ENCODE results near the gene ADCY7. TPM values are rescaled to one million over a fixed set of nuclear protein-coding genes. Genes with fewer than 3 reads are reported as not detected.

ADCY7 gene
- polyA plus RNA-seq, 1 experiment: 8.5 TPM

DNA sequence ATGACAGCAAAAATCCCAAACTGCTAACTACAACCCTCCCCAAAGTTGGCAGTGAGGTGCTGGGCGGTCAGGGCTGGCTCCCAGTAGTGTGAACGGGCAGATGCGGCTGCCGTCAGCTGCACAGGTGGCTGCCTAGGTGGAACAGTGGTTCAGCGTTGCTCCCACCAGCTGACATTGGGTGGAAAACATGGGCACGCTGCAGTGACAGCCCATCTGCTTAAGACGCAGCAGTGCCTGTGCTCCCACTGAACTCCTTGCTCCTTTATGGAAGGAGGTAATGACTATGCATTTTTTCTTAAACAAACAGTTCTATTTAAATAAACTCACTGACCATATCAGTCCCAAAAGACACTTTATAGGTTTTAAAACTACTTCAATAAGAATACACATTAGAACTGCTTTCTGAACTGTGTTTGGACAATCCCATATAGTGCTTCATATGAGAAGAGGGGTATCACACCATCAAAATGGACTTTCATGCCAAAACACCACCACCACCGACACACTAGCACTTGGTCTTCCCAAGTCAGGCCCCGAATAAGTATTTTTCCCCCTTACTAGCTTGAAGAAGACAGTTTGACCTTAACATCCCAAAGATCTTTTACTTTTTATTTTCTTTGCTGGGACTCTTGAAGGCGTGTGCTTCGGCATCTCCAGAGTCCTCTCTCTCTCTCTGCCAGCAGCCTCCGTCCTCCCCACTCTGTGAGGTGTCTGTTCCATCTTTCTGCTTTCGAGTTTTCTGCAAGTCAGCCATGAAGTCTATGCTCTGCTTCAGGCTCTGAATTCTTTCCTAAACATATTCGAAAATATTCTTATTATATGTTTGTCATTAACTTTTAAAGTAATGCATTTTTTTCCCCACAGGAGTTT, 68.0 kb downstream of the ADCY7 start:
- ChIA-PET CTCF (interaction anchor here (0.6 kb wide), 1 partner anchor 331 kb away, joined by 3 read pairs; no protein-coding TSS in a partner anchor), POLR2A (no interaction called here)
- H3K9me3 ChIP-seq (ENCODE audit: control insufficient read depth, insufficient read depth, low read length): no peaks in the 10 kb centered on the region
- peak overlapping the region; percentile 34 for H3K27ac ChIP-seq (ENCODE audit: low read depth, low read length)
- no peaks in the 10 kb centered on the region for H3K27me3 ChIP-seq (ENCODE audit: control insufficient read depth, insufficient read depth, low read length)
- no peak for TF ChIP-seq CTCF (IDR thresholded peaks at IDR 0.05; ENCODE audit: low read depth, low read length)
- DNase-seq (ENCODE audit: low read depth, low spot score): no peak
- H3K4me3 ChIP-seq (ENCODE audit: low read depth, low read length): no peak overlapping the region

DNA sequence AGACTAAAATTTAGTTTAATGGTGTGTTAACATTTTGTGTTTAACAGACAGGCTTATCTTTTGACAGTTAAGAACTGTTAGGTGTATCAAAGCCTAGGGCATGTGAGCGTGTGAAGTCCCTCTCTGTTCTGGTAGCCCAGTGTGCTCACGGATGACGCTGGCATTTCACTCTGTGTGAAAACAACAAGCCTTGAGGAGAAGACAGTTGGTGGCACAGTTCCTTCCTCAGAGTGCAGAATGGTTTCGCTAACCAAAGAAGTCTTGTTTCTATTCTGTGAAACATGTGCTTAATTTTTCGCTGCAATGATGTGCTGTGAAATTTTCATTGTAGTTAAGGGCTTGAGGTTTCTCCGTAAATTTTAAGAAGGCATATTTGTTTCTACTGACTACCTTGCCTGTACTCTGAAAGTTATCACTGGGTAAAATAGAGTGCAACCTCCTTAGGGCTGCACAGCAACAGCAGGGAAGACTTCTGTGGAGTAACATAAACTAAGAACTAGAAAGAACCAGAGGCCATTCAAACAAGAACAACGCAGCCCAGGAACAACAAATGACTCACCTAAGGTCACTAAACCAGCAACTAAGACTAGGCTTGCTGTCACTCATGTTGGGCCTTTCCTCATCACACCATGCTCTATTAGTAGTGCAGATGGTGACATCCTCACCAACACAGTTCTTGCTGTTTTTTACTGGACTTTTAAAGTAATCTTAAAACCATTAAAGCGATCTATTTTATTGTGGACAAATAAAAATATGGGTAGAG, 69.0 kb downstream of the ADCY7 start:
- no peak for TF ChIP-seq CTCF (IDR thresholded peaks at IDR 0.05; ENCODE audit: low read depth, low read length)
- Histone ChIP-seq H3K9me3 (ENCODE audit: control insufficient read depth, insufficient read depth, low read length) (no peaks in the 10 kb centered on the region), H3K27ac (ENCODE audit: low read depth, low read length) (no peak overlapping the region), H3K4me3 (ENCODE audit: low read depth, low read length) (no peak overlapping the region), H3K27me3 (ENCODE audit: control insufficient read depth, insufficient read depth, low read length) (no peaks in the 10 kb centered on the region)
- POLR2A ChIA-PET: no interaction called here
- CTCF ChIA-PET: interaction anchor here (0.6 kb wide), 1 partner anchor 330 kb away, joined by 3 read pairs; no protein-coding TSS in a partner anchor
- DNase-seq (ENCODE audit: low read depth, low spot score): no peak

DNA sequence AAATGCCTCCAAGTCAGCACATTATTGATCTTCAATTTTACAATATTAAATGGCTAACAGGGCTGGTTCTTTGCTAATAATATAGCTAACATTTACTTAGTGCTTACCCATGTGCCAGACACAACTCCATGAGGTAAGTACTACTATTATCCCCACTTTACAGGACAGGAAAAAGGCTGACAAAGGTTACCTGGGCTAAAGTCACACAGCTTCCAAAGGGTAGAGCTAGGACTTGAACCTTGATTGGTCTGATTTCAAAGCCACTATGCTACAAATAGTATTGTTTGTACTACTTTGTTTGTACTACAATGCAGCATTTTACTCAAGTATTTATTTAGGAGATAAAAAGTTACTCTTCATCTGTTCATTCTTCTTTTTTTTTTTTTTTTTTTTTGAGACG, 70.5 kb downstream of the ADCY7 start:
- CTCF ChIA-PET: interaction anchor here (0.7 to 2.0 kb wide), 3 partner anchors 18 to 1221 kb away, joined by 7 to 13 read pairs (median 8); no protein-coding TSS in a partner anchor

DNA sequence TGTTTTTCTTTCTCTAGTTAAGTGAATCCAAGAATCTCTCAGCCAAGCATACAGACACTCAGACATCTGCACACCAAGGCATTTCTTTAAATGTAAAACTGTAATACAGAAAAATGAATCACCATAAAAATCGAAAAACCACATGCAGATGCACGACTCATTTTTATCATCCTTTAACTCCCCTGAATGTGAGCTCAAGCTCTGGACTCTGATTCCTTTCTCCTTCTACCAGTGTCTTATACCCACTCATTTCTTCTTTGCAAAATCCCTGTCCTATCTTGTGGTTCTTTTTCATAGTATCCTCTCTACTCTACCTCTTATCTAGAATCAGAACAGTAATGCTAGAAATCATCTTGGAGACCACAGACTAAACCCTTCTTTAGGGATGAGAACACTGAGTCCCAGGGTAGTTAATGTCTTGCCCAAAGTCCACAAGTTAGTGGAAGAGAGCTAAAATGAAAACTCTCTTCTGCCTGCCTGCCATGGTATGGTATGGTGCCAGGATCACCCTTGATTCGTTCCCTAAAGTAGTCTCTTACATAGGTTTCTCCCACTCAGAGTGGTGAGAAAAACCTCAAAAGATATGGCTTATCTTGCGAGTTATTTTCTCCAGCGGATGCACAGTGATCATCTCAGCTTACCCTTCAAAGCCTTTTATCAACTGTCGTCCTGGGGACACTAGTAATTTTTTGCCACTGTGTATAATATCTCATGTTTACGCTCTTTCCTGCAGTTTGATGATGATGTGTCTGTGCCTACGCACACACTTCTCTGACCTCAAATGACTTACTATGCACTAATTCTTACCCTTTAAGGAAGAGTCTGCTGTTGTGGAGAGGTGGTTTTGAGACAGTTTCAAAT, 72.2 kb downstream of the ADCY7 start:
- POLR2A ChIA-PET: interaction anchor here (0.6 kb wide), 1 partner anchor 273 kb away, joined by 3 read pairs; the partner anchor contains the start of gene HEATR3
- H3K27ac ChIP-seq (ENCODE audit: low read depth, low read length): no peak overlapping the region
- TF ChIP-seq CTCF (IDR thresholded peaks at IDR 0.05; ENCODE audit: low read depth, low read length): no peak
- H3K4me3 ChIP-seq (ENCODE audit: low read depth, low read length): no peak overlapping the region
- CTCF ChIA-PET: interaction anchor here (1.0 to 4.2 kb wide), 5 partner anchors 11 to 468 kb away, joined by 3 to 28 read pairs (median 7); partner anchors contain the start of gene CNEP1R1
- no peak for DNase-seq (ENCODE audit: low read depth, low spot score)
- H3K9me3 ChIP-seq (ENCODE audit: control insufficient read depth, insufficient read depth, low read length): no peaks in the 10 kb centered on the region
- H3K27me3 ChIP-seq (ENCODE audit: control insufficient read depth, insufficient read depth, low read length): no peaks in the 10 kb centered on the region

More for the DNA sequence above, 70.5 kb downstream of the ADCY7 start:
- no peaks in the 10 kb centered on the region for H3K27me3 ChIP-seq (ENCODE audit: control insufficient read depth, insufficient read depth, low read length)
- DNase-seq (ENCODE audit: low read depth, low spot score): no peak
- TF ChIP-seq CTCF (IDR thresholded peaks at IDR 0.05; ENCODE audit: low read depth, low read length): no peak
- H3K4me3 ChIP-seq (ENCODE audit: low read depth, low read length): no peak overlapping the region
- POLR2A ChIA-PET: interaction anchor here (0.6 kb wide), 1 partner anchor 470 kb away, joined by 6 read pairs; no protein-coding TSS in a partner anchor
- no peak overlapping the region for H3K27ac ChIP-seq (ENCODE audit: low read depth, low read length)
- no peaks in the 10 kb centered on the region for H3K9me3 ChIP-seq (ENCODE audit: control insufficient read depth, insufficient read depth, low read length)
